Activated naive CD4-positive, alpha-beta T cell treated with Interleukin-2 at 50 U/mL for 16 hours (primary cell): ENCODE data around the gene INTS11.

ENCODE experiments used
- DNase-seq: peaks from one replicate; pipeline ENCODE4 v3.0.0-alpha.2; 2020

The INTS11 gene

DNA sequence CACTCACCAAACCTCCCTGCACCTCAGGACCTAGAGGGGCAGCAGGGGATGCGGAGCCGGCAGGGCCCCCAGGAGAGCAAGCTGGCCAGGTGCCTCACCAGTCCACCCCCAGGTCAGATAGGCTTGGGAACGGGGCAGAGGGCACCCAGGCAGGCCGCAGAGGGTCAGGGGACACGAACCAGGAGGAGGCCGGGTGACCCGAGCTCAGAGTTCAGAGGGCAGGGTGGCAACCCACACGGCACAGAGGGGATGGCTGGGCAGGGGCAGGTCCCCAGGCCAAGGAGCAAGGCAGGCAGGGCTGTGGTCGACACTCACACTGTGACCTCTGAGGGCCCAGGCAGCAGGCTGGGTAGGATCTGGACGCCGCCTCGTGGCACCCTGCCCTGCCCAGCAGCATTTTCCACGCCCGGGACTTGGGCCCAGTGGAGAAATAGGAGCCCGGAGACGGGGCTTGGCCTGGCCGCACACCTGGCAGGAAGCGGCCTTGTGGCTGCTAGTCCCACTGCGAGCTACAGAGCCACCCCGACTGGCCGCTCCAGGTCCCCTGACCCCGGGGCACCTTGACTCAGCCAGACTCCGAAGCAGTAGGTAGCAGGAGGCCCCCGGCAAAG, 19.5 kb upstream of the INTS11 start:
- DNase-seq, result no peak

DNA sequence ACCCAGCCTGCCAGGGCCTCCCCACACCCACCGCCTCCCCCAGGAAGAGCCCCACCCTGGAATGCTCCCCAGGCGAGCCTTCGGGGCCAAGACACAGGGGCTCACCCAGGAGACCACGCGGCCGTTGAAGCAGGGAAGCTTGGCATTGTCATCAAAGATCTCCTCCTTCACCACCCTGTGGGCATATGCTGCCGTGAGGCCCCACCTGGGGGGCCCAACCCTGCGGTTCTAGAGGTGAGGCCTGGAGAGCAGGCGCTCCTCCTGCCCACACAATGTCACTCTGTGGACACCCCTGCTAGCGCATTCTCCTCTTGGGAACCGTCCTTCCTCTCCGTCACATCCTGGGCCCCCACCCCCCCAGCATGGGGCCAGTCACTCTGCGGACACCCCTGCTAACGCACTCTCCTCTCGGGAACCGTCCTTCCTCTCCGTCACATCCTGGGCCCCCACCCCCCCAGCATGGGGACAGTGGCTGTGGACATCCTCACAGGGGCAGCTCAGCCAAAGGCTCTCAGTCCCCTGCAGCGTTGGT, 18.2 kb upstream of the INTS11 start:
- no peak for DNase-seq

DNA sequence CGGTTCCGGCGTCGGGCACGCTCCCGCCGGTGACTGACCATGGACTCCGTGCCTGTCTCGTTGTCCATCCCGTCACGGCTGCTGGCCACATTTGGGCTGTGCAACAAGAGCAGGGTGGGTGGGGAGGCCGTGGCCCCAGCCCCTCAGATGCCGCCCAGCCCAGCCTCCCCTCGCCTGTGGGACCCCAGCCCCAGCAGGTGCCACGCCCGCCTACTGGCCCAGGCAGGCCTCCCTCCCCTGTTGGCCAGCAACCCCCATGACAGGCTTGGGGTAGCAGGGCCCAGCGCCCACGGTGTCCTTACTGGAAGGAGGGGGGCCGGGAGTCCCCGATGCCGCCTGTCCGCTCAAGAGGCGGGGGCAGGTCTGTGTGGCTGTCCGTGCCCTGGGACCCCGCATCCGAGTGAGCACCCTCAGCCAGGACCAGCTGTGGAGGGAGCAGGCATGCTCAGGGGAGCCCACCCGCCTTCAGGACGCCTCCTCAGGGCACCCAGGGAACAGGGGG, 17.7 kb upstream of the INTS11 start:
- no peak for DNase-seq

DNA sequence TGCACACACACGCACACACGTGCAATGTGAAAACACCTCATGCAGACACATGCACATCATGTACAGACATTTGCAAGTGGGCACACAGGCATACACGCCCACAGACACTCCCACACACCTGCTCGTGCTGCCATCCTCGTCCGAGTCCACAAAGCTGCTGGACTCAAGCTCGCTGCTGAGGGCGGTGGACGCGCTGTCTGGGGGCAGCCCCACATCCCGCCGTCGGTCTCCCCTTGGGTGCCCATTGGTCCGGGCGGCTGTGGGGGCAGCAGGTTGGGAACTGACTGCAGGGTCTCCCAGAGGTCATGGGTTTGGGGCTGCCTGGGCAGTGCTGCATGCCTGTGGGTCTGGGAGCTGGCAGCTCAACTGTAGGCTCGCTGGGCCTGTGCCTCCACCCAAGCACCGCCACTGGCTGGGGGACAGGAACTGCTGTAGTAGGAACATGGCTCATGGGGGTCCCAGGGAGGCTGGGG, 17.1 kb upstream of the INTS11 start:
- no peak for DNase-seq

DNA sequence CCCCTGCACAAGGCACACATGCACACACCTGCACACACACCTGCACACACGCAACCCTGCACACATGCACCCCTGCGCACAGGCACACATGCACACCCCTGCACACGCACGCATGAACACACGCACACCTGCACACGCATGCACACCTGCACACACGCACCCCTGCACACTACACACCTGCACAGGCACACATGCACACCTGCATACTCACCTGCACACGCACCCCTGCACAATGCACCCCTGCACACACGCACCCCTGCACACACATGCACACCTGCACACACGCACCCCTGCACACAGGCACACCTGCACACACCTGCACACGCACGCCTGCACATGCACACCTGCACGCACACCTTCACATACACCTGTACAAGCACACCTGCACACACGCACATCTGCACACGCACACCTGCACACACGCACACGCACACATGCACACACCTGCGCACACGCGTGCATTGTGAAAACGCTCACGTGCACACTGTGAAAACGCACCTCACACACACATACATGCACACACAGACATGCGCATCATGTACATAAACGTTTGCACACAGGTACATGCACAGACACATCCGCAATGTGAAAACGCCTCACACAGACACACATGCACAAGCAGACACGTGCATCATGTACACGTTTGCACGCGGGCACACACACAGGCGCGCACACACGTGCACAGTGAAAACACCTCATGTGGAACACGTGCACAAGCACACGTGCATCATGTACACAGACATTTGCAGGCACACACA, 16.5 kb upstream of the INTS11 start:
- DNase-seq, result no peak

DNA sequence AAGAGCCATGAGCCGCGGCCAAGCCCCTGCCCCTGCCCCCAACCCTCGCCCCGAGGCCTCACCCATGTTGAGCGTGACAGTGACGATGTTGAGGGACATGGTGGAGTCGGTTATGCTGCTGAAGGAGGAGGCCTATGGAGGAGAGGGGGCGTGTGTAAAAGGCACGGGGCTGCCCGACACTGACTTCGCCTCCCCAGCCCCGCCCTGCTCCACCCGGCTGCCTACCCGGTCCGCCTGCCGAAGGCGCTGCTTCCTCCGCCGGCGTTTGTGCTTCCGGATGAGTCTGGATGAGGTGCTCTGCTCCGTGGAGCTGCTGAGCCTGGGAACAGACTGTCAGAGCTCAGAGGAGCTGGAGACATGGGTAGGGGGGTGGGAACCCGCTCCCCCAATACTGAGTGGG, 15.7 kb upstream of the INTS11 start:
- no peak for DNase-seq

DNA sequence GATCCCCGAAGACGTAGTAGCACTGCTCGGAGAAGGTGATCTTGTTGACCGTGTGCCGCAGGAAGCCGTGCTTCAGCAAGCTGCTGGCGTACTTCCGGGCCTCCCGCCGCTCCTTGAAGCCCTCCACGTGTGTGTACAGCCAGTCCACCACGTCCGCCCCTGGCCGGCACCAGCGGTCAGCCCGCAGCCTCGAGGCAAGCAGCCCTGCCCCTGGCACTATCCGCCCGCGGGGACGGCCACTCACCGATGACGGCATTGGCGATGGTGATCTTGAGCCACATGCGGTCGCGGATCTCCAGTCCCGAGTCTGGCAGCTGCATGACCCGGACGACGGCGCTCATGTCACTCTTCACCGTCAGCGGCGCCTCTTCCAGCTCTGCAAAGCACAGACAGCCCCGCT, 13.8 kb upstream of the INTS11 start:
- DNase-seq, result no peak

DNA sequence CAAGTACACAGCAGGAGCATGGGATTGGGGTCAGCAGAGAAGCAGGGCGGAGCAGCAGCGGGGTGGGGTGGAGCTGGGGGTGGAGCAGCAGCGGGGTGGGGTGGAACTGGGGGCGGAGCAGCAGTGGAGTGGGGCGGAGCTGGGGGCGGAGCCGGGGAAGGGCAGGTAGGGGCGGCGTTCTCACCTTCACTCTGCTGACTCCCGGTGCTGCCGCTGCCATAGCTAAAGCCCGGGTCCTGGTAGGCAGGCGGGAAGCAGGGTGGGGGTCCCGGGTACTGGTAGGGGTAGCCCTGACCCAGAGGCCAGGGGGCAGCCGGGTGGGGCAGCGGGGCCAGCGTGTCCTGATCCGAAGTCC, 13.3 kb upstream of the INTS11 start:
- DNase-seq, result peak; percentile 21

DNA sequence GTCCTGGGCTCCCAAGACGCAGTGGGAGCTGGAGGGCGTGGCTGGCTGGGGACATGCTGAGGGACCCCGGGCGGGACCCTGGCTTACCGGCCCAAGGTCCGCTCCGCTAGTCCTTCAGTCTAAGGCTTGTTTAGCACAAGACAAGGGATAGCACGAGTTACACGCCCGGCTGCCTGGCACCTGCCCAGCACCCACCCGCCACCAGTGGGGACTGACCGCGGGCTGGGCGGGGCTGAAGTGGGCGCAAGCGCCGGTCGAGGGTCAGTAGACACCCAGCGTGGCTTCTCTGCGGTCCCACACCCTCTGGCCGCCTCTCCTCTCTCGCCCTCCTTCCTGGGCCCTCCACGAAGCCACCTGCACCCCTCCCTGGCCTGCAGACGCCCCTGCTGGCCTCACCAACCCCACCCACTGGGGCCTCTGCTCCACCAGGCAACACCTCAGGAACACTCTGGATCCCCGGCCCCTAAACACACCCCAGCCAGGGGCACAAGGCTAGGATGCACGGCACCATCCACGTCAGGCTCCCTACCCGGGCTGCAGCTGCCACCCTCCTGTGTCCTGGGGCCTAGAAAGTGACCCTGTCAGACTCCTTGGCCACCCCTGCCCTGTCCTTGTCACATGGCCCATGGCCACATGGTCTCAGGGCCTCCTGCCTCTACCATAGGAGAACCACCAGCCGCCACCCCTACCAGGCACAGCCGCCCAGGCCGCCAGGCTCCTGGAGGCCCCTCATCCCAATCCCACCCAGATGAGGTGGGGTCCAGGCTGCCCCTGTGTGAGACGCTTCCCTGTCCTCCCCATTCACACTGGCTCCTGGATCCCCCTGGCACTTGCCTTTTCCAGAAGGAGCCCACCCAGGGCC, 12.7 kb upstream of the INTS11 start:
- no peak for DNase-seq

DNA sequence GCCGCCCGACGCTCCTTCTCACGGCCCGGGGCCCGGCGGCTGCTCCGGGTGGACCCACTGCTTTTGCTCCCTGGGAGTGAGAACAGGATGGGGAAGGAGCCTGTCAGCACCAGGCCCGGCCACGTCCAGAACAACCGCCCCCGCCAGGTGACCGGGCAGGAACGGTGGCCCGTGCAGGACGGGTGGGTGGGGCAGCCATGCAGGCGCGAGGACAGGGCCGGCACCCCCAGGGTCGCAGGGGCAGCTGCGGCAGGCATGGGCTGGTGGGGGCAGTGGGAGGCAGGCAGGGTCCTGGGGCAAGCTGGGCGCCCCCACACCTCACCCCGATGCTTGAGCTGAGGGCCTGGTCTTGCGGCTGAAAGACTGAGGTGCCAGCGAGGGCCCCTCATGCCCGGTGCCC, 12.0 kb upstream of the INTS11 start:
- no peak for DNase-seq

DNA sequence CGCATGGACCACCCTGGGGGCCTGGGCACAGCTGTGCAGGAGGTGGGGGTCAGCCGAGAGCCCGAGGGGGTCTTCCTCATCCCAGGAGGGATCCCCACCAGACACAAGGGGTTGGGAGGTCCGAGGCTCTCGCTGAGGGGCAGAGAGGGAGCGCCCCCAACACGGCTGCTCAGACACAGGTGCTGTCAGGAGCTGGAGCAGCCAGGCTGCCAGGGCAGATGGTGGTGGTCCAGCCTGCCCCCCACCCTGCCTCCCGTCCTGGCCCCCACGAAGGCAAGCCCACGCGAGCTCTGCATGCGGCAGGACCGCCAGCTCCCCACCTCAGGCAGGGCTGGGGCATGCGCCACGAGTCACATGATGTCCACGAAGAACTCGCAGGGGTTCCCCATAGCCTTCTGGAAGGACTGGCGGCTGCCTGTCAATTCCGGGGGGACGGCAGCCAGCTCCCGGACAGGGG, 11.4 kb upstream of the INTS11 start:
- DNase-seq, result no peak

DNA sequence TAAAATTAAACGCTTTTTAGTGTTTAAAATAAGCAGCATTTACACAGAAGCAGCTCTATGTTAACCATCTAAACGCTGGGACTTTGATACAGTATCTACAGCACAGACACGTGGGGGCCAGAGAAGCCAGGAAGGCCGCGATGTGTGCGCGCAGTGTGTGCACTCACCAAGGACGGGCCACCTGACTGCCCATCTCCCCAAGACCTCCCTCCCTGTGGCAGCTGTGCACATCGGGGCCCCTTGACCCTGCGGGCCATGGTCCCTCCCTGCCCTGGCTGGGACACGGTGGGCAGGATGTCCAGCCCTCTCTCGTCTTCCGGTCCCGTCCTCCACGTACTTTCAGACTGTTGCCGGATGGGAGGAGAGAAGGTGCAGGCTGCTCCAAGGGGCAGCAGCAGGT, 10.8 kb upstream of the INTS11 start:
- DNase-seq, result no peak

DNA sequence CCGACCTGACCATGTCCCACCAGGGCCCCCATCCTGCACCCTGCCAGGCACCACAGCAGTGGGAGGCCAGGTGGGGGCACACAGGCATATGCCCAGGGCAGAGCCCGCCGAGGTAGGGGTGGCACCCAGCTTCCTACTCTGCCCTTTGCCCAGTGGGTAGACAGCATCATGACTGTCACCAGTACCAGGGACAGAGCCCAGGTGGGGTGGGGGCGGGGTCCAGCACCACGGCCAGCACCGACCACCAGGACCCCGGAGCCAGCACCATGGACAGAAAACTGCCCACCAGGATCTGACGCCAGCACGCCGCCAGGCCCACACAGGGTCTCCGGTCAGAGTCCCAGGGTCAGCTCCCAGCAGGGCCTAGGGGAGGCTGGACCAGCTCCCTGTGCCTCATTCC, 10.4 kb upstream of the INTS11 start:
- DNase-seq, result no peak

DNA sequence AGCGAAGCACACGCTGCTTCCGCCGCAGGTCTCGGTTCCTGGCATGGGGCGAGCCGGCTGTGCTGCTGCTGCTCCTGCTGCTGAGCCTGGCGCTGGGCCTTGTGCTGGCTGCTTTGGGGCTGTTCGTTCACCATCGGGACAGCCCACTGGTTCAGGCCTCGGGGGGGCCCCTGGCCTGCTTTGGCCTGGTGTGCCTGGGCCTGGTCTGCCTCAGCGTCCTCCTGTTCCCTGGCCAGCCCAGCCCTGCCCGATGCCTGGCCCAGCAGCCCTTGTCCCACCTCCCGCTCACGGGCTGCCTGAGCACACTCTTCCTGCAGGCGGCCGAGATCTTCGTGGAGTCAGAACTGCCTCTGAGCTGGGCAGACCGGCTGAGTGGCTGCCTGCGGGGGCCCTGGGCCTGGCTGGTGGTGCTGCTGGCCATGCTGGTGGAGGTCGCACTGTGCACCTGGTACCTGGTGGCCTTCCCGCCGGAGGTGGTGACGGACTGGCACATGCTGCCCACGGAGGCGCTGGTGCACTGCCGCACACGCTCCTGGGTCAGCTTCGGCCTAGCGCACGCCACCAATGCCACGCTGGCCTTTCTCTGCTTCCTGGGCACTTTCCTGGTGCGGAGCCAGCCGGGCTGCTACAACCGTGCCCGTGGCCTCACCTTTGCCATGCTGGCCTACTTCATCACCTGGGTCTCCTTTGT, 9.2 kb upstream of the INTS11 start:
- no peak for DNase-seq

DNA sequence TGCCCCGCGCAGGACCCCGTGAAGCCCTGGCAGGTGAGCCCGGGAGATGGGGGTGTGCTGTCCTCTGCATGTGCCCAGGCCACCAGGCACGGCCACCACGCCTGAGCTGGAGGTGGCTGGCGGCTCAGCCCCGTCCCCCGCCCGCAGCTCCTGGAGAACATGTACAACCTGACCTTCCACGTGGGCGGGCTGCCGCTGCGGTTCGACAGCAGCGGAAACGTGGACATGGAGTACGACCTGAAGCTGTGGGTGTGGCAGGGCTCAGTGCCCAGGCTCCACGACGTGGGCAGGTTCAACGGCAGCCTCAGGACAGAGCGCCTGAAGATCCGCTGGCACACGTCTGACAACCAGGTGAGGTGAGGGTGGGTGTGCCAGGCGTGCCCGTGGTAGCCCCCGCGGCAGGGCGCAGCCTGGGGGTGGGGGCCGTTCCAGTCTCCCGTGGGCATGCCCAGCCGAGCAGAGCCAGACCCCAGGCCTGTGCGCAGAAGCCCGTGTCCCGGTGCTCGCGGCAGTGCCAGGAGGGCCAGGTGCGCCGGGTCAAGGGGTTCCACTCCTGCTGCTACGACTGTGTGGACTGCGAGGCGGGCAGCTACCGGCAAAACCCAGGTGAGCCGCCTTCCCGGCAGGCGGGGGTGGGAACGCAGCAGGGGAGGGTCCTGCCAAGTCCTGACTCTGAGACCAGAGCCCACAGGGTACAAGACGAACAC, 8.5 kb upstream of the INTS11 start:
- no peak for DNase-seq

DNA sequence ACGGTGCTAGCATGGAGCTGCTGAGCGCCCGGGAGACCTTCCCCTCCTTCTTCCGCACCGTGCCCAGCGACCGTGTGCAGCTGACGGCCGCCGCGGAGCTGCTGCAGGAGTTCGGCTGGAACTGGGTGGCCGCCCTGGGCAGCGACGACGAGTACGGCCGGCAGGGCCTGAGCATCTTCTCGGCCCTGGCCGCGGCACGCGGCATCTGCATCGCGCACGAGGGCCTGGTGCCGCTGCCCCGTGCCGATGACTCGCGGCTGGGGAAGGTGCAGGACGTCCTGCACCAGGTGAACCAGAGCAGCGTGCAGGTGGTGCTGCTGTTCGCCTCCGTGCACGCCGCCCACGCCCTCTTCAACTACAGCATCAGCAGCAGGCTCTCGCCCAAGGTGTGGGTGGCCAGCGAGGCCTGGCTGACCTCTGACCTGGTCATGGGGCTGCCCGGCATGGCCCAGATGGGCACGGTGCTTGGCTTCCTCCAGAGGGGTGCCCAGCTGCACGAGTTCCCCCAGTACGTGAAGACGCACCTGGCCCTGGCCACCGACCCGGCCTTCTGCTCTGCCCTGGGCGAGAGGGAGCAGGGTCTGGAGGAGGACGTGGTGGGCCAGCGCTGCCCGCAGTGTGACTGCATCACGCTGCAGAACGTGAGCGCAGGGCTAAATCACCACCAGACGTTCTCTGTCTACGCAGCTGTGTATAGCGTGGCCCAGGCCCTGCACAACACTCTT, 7.7 kb upstream of the INTS11 start:
- DNase-seq, result no peak

DNA sequence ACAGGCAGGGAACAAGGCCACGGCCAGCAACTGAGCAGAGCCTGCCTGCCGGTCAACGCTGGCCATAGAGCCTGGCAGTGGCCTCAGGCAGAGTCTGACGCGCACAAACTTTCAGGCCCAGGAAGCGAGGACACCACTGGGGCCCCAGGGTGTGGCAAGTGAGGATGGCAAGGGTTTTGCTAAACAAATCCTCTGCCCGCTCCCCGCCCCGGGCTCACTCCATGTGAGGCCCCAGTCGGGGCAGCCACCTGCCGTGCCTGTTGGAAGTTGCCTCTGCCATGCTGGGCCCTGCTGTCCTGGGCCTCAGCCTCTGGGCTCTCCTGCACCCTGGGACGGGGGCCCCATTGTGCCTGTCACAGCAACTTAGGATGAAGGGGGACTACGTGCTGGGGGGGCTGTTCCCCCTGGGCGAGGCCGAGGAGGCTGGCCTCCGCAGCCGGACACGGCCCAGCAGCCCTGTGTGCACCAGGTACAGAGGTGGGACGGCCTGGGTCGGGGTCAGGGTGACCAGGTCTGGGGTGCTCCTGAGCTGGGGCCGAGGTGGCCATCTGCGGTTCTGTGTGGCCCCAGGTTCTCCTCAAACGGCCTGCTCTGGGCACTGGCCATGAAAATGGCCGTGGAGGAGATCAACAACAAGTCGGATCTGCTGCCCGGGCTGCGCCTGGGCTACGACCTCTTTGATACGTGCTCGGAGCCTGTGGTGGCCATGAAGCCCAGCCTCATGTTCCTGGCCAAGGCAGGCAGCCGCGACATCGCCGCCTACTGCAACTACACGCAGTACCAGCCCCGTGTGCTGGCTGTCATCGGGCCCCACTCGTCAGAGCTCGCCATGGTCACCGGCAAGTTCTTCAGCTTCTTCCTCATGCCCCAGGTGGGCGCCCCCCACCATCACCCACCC, 6.9 kb upstream of the INTS11 start, which contains the start of gene TAS1R3:
Gene TAS1R3, plus strand, starts transcription at position 213 of the 898 bp plus-strand sequence. Its CDS starts 66 bp downstream, at position 279.
- no peak for DNase-seq

DNA sequence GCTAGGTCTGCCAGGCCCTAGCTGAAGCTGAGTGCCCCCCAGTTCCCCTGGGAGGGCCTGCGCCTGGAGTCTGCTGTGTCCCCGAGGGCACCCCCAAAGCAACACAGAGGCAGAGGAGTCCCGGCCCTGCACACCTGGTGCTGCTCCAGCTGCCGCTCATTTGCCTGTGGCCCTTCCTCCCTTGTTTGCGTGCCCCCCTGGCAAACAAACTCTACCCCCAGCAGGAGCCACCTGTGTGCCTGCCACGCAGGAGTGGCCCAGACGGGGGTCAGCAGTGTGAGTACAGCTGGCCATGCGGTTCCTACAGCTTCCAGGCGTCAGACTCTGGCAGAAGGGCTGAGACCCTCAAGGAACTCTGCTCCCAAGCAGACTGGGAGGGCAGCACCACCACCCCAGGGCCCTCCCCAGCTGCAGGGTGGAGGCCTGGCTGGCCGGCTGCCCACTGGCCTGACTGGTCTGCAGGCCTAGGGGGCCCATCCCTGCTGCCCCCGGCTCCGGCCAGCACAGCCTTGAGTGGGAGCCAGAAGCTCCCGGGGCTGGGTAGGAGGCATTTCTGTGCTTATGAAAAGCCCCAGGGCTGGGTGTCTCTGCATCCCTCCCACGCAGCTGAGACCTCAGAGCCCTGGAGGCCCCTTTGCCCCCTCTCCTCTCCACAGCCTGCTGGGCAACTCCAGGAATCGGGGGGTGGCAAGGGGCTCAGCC, 6.1 kb upstream of the INTS11 start:
- DNase-seq, result no peak
